ENCODE measurements around the gene A1CF.

The A1CF gene

DNA sequence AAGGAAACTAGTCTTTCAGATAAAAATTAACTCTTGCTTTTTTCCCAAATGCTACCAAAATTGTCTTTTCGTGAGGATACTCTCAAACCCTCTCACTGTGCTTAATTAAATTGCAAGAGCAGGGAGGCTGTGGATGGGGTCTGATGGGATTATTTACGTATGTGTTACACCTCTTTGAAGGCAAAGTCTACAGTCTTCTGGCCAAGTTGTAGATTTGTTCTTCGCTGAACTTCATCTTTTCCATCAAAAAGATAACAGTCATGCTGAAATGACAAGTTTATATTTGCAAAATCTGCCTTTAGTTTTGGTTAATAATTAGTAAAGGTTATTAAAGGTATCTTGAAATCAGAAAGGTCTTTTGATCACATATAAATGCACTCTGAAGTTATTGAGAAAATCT is 22.7 kb downstream of the A1CF start:
- DNase-seq (ENCODE audit: low spot score), result no peak

DNA sequence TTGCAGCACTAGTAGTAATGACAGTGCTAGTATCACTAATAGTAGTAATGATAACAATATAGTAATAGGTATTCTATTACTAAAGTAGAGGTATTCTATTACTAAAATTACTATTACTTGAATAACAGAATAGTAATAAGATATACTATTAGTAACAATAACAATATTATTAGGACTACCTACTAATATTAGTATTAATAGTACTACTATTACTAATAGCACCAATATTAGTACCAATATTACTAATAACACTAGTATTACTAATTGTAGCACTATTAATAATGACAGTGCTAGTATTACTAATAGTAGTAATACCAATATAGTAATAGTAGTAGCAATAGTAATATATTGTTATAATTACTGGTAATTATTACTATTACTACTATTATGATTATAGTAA is 24.1 kb downstream of the A1CF start:
- no peak for DNase-seq (ENCODE audit: low spot score)

DNA sequence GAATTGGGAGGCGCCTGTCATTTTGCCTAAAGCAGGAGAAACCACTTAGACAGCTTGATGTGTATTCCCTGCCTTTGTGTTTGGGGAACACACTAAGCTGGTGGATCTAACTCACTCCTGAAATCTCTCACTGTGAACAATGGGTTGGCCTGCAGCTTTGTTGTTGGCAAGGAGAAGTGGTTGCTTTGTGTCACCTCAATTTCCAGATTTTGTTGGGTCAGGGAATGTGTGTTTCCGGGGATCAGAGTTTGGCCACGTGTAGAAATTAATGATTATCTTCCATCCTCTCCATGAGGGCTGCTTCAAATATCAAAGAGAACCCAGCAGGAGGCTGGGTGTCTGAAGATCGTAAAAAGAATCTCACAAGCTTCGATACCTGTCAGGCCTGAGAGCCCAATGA is 27.8 kb downstream of the A1CF start:
- no peak for DNase-seq (ENCODE audit: low spot score)

DNA sequence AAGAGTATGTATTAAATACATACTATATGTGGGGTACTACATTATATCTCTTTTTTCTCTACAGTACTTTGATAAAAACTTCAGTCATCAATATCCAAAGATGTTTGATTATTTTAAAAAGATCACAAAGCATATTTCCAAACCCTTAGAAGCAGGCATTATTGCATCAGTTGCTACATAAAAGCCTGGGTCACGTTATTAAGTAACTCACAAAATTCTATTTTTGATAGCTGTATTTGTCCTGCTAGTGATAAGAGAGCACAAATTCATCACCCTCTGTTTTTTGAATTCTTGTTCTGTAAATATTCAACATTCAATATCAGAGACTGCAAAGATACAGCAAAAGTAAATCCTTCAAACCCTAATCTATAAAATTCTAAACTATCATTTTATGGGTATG is 30.0 kb downstream of the A1CF start:
- no peak for DNase-seq (ENCODE audit: low spot score)

DNA sequence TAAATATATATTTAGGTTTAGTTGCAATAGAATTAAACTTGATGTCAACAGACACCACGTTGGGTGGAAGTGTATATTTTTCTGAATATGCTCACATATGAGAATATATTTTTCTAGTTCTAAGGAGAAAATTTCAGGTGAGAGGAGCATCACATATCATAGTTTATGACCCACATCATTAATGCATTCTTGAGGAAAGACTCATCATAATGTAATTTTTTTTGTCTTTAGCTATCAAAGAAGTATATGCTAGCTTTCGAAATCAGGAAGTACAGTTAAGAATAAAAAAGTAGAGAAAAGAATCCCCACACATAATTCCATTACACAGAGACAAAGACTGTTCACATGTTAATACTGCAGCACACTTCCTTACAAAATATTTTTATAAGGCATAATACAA is 30.4 kb downstream of the A1CF start:
- no peak for DNase-seq (ENCODE audit: low spot score)

DNA sequence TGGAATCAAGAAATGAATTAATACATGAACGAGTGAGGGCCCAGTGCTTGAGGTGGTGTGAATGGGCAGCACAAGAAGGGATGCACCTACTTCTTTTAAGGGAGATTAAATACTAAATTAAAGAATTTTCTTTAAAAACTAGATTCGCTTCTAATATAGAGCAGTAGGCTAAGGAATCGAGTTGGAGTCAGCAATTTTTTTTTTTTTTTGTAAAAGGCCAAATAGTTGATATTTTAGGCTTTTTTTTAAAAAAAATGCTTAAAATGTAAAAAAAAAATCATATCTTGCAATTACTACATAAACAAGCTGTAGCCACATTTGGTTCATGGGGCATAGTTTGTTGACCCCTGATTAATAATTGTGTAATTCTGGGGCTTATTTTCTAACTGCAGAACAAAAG is 31.9 kb downstream of the A1CF start:
- DNase-seq (ENCODE audit: low spot score), result no peak

DNA sequence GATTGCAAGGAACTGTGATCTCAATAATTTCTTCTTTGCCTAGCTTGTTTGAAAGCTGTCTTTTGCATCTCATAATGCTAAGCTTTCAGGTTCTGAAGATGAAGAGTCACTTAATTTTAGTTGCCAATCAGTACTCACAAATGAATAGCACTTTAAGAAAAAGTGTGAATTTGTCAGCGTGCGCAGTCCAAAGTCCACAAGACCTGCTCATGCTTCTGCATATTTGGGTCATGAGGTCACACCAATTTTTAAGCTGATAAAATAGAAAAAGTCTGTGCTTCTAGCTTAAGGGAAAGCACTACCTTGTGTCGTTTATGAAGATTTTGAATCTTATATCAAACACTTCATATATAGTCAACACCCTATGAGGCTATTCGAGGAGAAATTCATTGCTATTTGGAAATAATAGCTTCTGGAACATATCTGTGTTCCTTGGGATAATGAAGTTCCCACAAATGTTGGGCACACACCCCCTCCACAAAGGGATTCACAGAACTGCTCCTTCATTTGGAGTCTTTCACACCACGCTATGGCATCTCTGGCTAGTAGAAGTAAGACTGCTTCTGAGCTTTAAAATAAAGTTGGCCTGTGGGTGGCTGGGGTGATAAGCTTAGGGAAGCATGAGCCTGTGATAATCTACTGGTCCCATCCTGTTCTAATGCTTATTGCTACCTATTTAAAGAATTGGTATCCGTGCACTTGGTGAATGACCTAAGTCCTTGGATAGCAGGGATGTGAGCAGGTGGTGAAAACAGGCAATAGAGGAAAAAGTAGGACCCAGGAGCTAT is 33.3 kb downstream of the A1CF start:
- DNase-seq (ENCODE audit: low spot score), result peak; percentile 18

DNA sequence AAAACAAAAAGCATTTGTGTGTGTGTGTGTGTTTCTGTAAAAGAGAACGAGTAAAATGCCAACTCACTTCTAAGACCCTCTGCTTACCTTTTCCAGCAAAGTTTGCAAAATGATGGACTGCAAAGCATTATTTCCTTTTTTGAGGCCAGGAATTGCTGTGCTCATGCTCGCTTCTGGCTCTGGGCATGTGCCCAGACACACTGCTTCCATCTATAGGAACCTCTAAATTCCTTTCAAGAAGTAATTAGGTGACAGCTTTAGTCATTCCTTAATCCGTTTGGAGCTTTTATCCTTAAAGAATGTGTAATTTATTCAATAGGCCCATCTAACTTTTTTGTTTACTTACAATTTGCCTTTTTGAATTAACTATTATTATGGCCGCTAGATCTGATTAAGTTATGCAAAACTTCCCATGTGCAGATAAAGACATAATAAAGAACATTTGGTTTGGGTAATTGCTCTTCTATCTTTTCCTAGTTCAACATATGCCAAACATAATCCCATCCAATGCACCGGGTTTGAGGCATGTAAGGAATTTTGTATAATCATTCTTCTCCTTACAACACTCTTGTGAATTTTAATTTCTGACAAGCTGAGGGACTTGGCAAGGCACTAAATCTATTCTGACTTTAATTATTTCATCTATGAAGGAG is 34.7 kb downstream of the A1CF start:
- DNase-seq (ENCODE audit: low spot score), result no peak

DNA sequence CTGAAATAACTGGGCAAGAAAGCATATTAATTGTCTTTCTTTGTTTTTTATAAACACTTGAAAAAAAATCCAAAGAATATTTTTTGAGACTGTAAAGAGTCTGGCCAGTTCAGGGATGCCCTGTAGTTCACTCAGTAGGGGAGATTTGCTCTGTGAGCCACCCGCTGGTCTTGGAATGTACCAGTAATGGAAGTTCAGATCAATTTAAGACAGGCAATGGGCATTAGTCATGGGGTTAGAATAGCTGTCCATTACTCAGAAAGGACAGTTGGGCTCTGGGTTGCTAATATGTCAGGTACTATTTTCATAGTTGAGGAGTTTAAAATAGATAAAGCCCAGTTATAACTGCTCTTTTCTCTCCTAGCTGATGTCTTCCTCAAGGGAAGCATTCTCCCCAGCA is 38.7 kb downstream of the A1CF start:
- DNase-seq (ENCODE audit: low spot score), result no peak

DNA sequence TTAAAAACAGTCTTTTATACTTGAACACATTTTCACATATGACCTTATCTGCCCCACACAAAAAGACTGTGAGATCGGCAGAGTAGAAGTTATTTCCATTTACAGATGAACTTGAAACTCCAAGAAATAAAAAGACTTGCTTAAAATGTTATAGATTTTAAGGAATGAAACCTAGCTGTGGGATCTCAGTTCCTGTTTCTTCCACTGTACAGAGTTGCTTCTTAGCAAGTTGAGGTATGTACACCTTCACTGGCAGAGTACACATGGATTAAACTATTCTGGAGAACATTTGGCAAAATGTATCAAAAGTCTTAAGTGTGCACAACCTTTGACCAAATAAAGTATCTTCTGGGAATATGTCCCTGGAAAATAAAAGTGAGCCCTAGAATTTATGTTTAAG is 48.3 kb downstream of the A1CF start:
- DNase-seq (ENCODE audit: low spot score), result no peak

DNA sequence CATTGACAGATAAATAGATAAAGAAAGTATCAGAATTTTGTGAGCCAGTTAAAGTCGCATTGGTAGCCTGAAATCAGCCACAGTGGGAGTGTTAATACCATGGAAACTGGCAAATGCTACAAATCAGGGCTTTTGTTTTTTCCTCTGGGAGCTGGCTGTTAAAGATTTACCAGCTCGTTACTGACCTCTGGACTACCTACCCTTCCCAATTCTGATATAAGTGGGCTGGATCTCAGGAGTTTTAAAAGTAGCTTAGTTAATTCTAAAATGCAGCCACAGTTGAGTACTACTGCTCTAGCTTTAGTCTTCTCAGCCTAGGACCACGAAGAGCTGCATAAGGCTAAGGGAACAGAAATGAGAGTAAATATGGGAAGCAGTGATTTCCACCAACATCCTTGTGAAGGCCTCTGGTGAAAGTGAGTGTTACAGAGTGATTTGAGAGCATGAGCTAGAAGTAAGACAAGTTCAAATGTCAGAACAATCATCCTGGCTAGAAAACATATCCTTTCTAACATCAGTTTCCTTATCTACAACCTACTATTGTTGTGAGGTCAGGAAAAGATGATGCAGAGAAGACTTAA is 53.2 kb downstream of the A1CF start:
- DNase-seq (ENCODE audit: low spot score), result no peak

DNA sequence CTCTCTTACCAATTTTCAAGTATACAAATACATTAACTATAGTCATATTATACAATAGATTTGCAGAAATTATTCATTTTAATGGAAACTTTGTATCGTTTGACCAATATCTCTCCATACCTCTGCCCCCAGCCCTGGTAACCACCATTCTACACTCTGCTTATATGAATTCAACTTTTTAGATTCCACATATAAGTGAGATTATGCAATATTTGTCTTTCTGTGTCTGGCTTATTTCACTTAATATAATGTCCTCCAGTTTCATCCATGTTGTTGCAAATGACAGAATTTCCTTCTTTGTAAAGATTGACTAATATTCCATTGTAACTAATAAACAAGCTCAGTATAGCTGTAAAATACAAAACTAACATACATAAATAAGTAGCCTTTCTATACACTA is 55.4 kb downstream of the A1CF start:
- DNase-seq (ENCODE audit: low spot score), result no peak

DNA sequence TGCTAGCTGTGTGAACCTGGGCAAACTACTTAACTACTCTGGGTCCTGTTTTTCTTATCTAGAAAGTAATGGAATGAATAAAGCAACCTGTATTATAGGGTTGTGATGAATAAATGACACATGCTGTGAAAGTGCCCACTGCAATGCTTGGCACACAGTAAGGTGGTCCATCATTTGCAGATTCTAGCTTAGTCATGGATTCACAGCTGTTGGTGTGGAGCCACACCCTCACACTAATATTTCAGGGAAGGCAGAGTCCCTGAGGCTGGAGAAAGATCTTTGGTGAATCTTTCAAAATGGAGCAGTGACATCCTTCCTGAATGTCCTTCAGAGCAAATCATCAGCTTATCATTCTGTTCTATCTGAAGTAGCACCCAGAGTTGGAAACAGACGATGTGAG is 60.6 kb downstream of the A1CF start:
- DNase-seq (ENCODE audit: low spot score), result no peak

DNA sequence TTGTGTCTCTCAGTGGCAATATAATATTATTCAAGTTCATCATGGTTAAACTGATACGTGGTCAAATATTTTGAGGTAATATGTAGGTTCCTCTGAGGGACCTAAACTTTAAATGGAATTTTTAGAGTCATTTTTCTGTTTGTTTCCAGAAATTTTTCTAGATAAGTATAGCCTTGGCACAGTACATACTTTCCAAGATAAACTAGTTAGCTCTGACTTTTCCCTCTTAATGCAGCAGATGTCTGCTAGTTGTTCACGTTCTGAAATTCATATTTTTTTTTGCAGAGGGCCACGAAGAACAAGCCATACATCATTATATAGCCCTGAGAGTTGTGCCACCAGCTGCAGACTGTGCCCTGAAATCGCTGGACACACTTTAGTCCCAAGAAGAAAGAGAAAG is 61.6 kb downstream of the A1CF start:
- no peak for DNase-seq (ENCODE audit: low spot score)

DNA sequence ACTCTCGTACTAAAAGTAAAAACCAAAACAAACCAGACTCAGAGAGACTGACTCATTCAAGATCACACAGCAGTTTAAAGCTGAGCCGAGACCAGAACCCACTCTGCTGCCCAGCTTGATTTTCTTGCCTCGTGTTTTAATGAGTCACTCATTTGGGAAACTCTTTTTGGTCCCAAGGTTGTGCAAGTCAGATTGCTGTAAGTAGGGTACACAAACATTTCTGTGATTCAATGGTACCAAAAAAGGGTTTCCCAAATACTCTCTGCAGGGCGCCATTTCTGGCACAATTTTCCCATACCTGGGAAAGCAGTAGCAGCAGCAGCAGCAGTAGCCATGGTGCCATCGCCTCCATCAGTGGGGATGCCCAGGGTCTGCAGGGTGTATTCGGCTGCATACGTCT is 75.8 kb downstream of the A1CF start:
- DNase-seq (ENCODE audit: low spot score), result no peak

DNA sequence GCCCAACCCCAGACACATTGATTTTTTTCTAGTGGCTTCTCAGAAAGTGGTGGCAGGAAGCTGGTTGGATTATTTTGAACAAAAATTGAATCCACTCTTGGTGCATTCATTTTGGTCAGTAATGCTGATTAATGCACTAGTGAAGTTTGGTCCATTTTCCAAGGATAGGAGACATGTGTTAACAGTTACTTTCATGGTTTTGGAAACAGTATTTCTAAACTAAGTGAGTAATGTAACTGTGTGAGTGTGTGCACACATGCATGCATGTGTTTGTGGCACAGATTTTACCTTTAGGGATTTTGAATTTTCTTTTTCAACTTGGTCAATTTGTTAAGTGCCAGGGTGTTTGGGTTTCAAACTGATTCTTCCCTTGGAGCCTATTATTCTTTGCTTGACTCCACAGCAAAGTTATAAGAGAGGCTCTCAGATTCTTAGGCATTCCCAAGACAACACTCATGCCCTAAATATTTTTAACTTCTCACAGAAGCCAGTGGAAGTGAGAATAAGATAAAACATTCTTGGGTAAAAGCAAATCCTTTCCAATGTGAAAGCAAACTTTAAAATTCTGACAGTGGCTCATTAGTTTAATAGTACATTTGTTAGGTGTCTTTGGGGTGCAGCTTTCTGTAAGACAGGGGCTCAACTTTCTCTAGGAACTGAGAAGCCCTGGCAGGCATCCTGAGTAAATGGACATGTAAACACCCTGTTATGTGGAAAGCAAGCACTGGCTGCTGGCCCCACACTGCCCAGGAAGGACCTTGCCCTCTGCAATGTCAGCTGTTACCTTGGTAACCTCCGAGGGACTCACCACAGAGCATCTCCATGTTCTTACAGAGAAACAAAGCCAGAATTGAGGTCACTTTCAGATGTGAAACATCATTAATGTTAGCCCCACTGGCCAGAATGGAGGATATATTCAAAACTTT is 77.3 kb downstream of the A1CF start:
- DNase-seq (ENCODE audit: low spot score), result no peak

DNA sequence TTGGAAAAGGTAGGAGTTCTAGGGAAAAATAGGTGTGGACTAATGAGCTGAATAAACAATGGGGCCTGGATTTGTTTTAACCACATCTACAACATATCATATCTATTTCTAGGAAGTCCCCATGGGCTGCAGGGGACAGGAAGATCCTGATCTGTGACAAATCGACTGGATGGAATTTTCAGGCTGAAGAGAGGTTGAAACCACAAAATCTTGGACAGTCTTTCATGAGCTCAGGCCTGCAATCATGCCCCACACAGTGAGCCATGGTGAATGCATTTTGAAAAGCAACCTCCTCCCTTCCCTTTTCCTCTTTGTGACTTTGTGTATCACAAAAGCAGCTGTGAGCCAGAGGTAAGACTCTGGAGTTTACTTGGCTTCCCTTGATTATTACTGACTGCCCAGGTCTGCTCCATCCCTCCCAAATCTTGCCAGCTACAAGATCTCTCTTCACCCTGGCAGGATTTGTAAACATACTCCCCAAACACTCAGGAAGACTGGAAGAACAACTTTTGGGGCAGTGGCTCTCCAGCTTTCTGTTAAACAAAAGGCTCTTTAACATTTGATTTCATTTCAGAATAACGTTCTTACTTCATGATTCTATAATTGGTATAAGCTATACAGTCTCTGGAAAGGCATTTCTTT is 79.3 kb downstream of the A1CF start:
- no peak for DNase-seq (ENCODE audit: low spot score)

DNA sequence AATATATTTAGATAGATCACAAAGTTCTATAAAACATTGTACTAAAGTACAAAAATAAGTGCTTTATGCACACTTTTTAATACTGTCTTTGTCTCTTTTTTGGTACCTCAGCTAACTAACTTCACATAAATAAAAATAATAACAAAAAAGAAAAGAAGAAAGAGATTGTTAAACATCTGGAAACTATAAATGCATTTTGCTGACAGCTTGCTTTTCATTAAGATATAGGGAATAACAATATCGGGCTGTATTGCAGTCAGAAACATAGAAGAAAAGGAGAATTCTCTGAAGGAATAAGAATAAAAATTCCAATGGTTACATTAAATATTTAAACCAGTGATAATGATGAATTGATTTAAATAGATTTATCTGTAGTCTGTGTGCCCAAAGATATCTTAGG is 85.8 kb downstream of the A1CF start:
- no peak for DNase-seq (ENCODE audit: low spot score)

DNA sequence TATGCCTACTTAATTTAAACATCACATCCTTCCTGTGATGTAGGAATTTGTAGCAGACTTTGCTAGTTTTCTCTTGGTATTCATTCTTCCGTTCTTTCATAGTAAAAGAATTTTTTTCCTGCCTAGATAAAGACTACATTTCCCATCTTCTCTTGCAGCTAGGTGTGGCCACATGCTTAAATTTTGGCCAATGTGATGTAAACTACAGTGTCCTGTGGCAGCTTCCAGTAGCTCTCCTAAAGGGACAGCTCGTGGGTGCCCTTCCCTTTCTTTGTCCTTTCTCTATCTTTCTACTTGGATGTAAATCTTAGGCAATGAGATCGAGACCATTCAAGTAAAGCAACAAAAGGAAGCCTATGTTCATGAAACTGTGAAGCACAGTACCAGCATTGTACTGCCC is 87.1 kb downstream of the A1CF start:
- DNase-seq (ENCODE audit: low spot score), result no peak

DNA sequence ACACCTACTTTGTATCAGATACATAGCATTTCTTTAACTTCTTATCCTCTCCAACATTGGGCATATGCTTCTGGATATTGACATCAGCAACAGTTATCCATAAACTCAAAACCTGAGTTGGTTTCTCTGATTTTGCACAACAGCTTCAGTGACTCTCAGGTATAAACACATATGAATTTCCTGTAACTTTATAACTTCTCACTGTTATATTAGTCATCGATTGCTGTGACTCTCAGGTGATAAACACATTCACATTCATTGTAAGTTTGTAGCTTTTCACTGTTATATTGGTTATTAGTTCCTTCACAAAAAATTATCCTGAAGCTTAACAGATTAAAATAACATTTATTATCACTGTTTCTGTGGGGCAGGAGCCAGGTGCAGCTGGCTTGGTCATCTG is 88.7 kb downstream of the A1CF start:
- no peak for DNase-seq (ENCODE audit: low spot score)

DNA sequence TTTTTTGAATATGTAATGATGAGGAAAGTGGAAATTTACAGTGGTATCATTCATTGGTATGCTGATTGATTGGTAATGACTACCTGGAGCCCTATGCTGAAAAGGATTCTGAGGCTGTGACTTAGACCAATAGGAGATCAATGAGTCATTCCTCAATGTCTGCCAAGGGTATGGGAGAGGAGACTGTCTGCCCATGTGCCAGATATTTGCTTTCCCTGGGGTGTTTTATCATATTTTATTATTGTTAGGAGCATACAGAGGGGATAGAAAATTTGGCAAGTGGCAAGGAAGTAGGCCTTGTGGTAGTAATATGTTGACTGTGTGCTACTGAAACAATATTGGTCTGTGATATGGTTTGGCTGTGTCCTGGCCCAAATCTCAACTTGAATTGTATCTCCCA is 90.9 kb downstream of the A1CF start:
- DNase-seq (ENCODE audit: low spot score), result no peak
